K562 (cell line): Measurements from ENCODE around the gene ASB13. TPM values are rescaled to one million over a fixed set of nuclear protein-coding genes. Genes with fewer than 3 reads are reported as not detected.

Source experiments
- ATAC-seq: fragments of 200-7000 bp; cut with Tn5 transposase; 3 replicates; pipeline ENCODE4 v1.9.1; 2020; ENCODE audit warnings: moderate library complexity
- BruUV-seq: library from RNA; stranded (reverse); fragments of 400-500 nt; replicated peaks from 2 replicates; lab custom pipeline; 2021; lab: Mats Ljungman, UMichigan
- CTCF ChIA-PET: fragments of 300-600 bp; formaldehyde crosslinking; extraction: SDS; loops from one replicate; lab custom pipeline; 2021; ENCODE audit warnings: low intra/inter-chr PET ratio; lab: Yijun Ruan, JAX
- POLR2A ChIA-PET: fragments of 300-600, 350-650 bp; sonication (Branson Sonifier 250); formaldehyde crosslinking; extraction: SDS; loops from one replicate; lab custom pipeline; 2021; ENCODE audit warnings: antibody characterized with exemption, inconsistent platforms; lab: Yijun Ruan, JAX
- DNase-seq, 4 experiments: peaks; one replicate each; pipeline versions ENCODE4 v3.0.0 to v3.0.0-alpha.2; 2011 to 2018; ENCODE audit warnings: low spot score in 3 of 4, mixed read lengths in 3 of 4; ENCODE audit errors: extremely low read depth in 1 of 4
- FAIRE-seq: peaks from 2 replicates; lab custom pipeline; 2011; peaks lifted over from hg19 to GRCh38; lab: Jason Lieb, UNC
- H2AFZ ChIP-seq: 2 replicates; pipeline ENCODE4 v1.6.0; 2011; ENCODE audit warnings: low read depth, low read length, control low read depth, inconsistent platforms
- H3K27ac ChIP-seq: fragments of 200-600 bp; 3 replicates; pipeline ENCODE4 v1.8.0; 2011; ENCODE audit warnings: low read depth, mild to moderate bottlenecking, control low read depth, inconsistent platforms, low read length, moderate library complexity, mixed read lengths; ENCODE audit errors: extremely low read depth
- H3K27me3 ChIP-seq, 2 experiments: fragments of 300-600 bp in 1 of 2; 2 replicates in 1 of 2; 3 replicates in 1 of 2; pipeline versions ENCODE4 v1.6.0 to v1.8.0; 2011; ENCODE audit warnings: inconsistent platforms in 2 of 2, low read length in 2 of 2, mild to moderate bottlenecking in 1 of 2, mixed read lengths in 1 of 2, moderate library complexity in 1 of 2; ENCODE audit not compliant: control insufficient read depth in 2 of 2, insufficient read depth in 2 of 2
- H3K36me3 ChIP-seq: fragments of 300-600 bp; 3 replicates; pipeline ENCODE4 v1.8.0; 2011; ENCODE audit warnings: mild to moderate bottlenecking, low read length, inconsistent platforms; ENCODE audit not compliant: control insufficient read depth, insufficient read depth
- H3K4me1 ChIP-seq, 2 experiments: fragments of 200-600 bp in 1 of 2; replicated peaks in 1 of 2; 2 replicates in 1 of 2; 3 replicates in 1 of 2; pipeline versions ENCODE4 v1.5.1 to v1.8.0; 2011; ENCODE audit warnings: inconsistent platforms in 2 of 2, low read length in 2 of 2, mild to moderate bottlenecking in 1 of 2, mixed read lengths in 1 of 2, moderate library complexity in 1 of 2; ENCODE audit not compliant: control insufficient read depth in 2 of 2, insufficient read depth in 2 of 2
- H3K4me2 ChIP-seq: 2 replicates; pipeline ENCODE4 v1.6.1; 2011; ENCODE audit warnings: low read length, control low read depth, inconsistent platforms, mixed read lengths; ENCODE audit not compliant: insufficient read depth
- H3K4me3 ChIP-seq: fragments of 200-600 bp; sonication (generic), shearing (Covaris generic); 2 replicates; pipeline ENCODE4 v1.5.1; 2016; ENCODE audit warnings: control low read depth, inconsistent platforms
- H3K79me2 ChIP-seq: fragments of 200-600 bp; 3 replicates; pipeline ENCODE4 v1.8.0; 2011; ENCODE audit warnings: low read length, inconsistent platforms; ENCODE audit not compliant: control insufficient read depth, insufficient read depth
- H3K9ac ChIP-seq, 2 experiments: 2 replicates each; pipeline versions ENCODE4 v1.6.0 to v1.6.1; 2011; ENCODE audit warnings: low read depth in 2 of 2, low read length in 2 of 2, control low read depth in 1 of 2, inconsistent platforms in 1 of 2, mild to moderate bottlenecking in 1 of 2, mixed read lengths in 1 of 2; ENCODE audit not compliant: insufficient read depth in 1 of 2
- H3K9me1 ChIP-seq: one replicate; pipeline ENCODE4 v1.6.0; 2011; ENCODE audit warnings: inconsistent platforms, mild to moderate bottlenecking, low read length, moderate library complexity; ENCODE audit not compliant: control insufficient read depth, insufficient read depth
- H3K9me3 ChIP-seq: replicated peaks from 2 replicates; pipeline ENCODE4 v1.5.1; 2011; ENCODE audit warnings: low read depth, low read length, inconsistent platforms; ENCODE audit not compliant: control insufficient read depth, insufficient read depth
- H4K20me1 ChIP-seq: replicated peaks from 2 replicates; pipeline ENCODE4 v1.6.1; 2011; ENCODE audit warnings: low read length, inconsistent platforms, mixed read lengths; ENCODE audit not compliant: control insufficient read depth, insufficient read depth
- CBX8 ChIP-seq: fragments of 200-600 bp; sonication (generic); IDR thresholded peaks from 2 replicates; pipeline ENCODE4 v1.6.1; 2012; ENCODE audit warnings: borderline replicate concordance, mixed run types, low read depth, mild to moderate bottlenecking, moderate library complexity, mixed read lengths, low read length, control low read depth, inconsistent platforms; ENCODE audit not compliant: poor library complexity, severe bottlenecking; ENCODE audit errors: extremely low read depth
- CHD1 ChIP-seq: fragments of 200-600 bp; sonication (generic); IDR thresholded peaks from one replicate; pipeline ENCODE4 v1.6.1; 2012; ENCODE audit warnings: mild to moderate bottlenecking, moderate library complexity, low read length, inconsistent platforms
- FIP1L1 ChIP-seq: fragments of 200-400 bp; formaldehyde crosslinking; IDR thresholded peaks from 2 replicates; pipeline ENCODE4 v1.6.1; 2018; ENCODE audit warnings: mild to moderate bottlenecking, low read depth, low read length; ENCODE audit not compliant: poor library complexity, severe bottlenecking
- SMC3 ChIP-seq: conservative IDR thresholded peaks from 2 replicates; pipeline ENCODE4 v1.6.1; 2011; ENCODE audit warnings: low read depth, low read length, improper control_type of control experiment; ENCODE audit not compliant: insufficient read depth
- ZNF75A ChIP-seq: fragments of 450-650 bp; formaldehyde crosslinking; IDR thresholded peaks from 2 replicates; pipeline ENCODE4 v1.4.0; 2020; ENCODE audit warnings: mild to moderate bottlenecking
- WGBS: fragments of 100-300 bp; shearing (Covaris generic); methylation state at CpG from one replicate; pipeline ENCODE4 v1.1.6; 2016; ENCODE audit warnings: low coverage, mixed read lengths; ENCODE audit not compliant: insufficient coverage; ENCODE audit errors: missing lambda C conversion rate; 5-methylcytosine and 5-hydroxymethylcytosine counted together
- in situ Hi-C: fragments of 300-500 bp; cut with MboI; formaldehyde crosslinking; loops from 4 replicates; pipeline ENCODE4 v1.15.0; 2018; ENCODE audit warnings: inconsistent platforms, mixed read lengths
- intact Hi-C: fragments of 100-400 bp; cut with micrococcal nuclease; formaldehyde crosslinking; loops from 2 replicates; pipeline ENCODE4 v1.14.2; 2022
- polyA plus RNA-seq, 8 experiments: library from polyadenylated mRNA; depleted of rRNA in 4 of 8; stranded (reverse) in 5 of 8; unstranded in 3 of 8; fragments of >200 nt; fragmentation: Nextera tagmentation in 2 of 8; fragmentation: Illumina TruSeq in 1 of 8; extraction: Ambion mirVana in 2 of 8; extraction: Trizol in 1 of 8; gene quantifications; 2 replicates each; pipeline versions ENCODE4 v1.2.1 to v1.2.3, GENCODE V29; 2011 to 2014; ENCODE audit warnings: inconsistent platforms in 1 of 8, missing spikeins in 1 of 8
- total RNA-seq, 7 experiments: library from RNA; depleted of rRNA in 6 of 7; stranded (reverse); fragments of >200 nt in 6 of 7; fragmentation: Illumina TruSeq in 2 of 7; extraction: Trizol in 2 of 7; gene quantifications; 2 replicates each; pipeline versions ENCODE4 v1.2.1 to v1.2.3, GENCODE V29; 2011 to 2021; ENCODE audit warnings: low replicate concordance in 1 of 7
- TF ChIP-seq, protein P1 (sequence below): sonication (generic); formaldehyde crosslinking; IDR thresholded peaks from 2 replicates; pipeline ENCODE4 v1.5.0; 2020; ENCODE audit warnings: missing genetic modification reagents
- TF ChIP-seq, protein P2 (sequence below), 3 experiments: IDR thresholded peaks in 2 of 3; conservative IDR thresholded peaks in 1 of 3; 2 replicates each; pipeline ENCODE4 v1.5.1; 2011 to 2012; ENCODE audit warnings: low read length in 3 of 3, mild to moderate bottlenecking in 3 of 3, control low read depth in 2 of 3, improper control_type of control experiment in 1 of 3, inconsistent platforms in 1 of 3, low read depth in 1 of 3, mixed read lengths in 1 of 3, moderate library complexity in 1 of 3; ENCODE audit not compliant: insufficient read depth in 2 of 3

The ASB13 gene
- total and polyA plus RNA-seq, 9 of the 15 experiments (the other 6 are each of a cell fraction or from before 2014, with no cell fraction given) = 5.2 to 28.8 (median 16.9) TPM

DNA sequence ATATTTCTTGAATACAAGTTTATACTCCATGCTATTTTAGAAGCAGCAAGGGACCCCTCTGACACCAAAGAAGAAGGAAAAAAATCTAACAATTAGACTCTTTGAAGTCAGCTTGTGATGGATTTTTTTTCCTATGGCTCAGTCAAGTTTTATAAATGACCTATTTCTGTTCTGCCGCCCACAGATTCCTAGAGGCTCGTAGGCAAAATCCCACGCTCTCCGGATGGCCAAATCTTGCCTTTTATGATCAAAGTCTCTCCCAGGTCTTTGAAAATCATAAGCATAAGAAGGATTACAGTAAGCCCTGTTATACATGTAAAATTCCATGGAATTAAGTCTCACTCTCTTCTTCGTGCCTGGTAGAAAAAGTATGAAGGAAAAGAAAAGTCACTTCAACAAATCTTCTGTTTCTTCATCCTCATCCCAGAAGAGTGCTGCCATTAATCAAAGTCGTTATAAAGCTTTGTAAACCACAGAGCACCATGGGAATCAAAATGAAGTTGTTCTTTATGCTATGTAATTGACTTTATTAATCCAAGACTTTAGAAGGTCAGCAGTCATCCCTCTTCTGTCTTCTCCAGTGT is 33.1 kb downstream of the ASB13 start:
- FAIRE-seq (no peak), ATAC-seq (no peak), DNase-seq (no peak)
- ChIA-PET POLR2A (no interaction called here), CTCF (no interaction called here)
- WGBS = 19% methylated on average over 6 of the region's 6 CpGs
- Histone ChIP-seq H2AFZ (no peak overlapping the region), H3K4me1 (no peaks in the 10 kb centered on the region), H3K27ac (no peak overlapping the region), H4K20me1 (no peaks in the 10 kb centered on the region), H3K27me3 (peaks cover 13 to 39% of the 10 kb centered on the region in 2 experiments), H3K4me3 (no peak overlapping the region), H3K36me3 (no peaks in the 10 kb centered on the region), H3K9ac (no peak overlapping the region), H3K4me2 (no peak overlapping the region), H3K9me1 (no peaks in the 10 kb centered on the region), H3K79me2 (no peaks in the 10 kb centered on the region), H3K9me3 (no peaks in the 10 kb centered on the region)
- TF ChIP-seq, protein P1, sequence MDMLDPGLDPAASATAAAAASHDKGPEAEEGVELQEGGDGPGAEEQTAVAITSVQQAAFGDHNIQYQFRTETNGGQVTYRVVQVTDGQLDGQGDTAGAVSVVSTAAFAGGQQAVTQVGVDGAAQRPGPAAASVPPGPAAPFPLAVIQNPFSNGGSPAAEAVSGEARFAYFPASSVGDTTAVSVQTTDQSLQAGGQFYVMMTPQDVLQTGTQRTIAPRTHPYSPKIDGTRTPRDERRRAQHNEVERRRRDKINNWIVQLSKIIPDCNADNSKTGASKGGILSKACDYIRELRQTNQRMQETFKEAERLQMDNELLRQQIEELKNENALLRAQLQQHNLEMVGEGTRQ (CRISPR knock-in tag) = no peak
- no peak for TF ChIP-seq SMC3
- TF ChIP-seq ZNF75A = no peak
- no peak for TF ChIP-seq FIP1L1
- no peak for TF ChIP-seq CHD1
- TF ChIP-seq CBX8 = peak; percentile 83
- TF ChIP-seq, protein P2, sequence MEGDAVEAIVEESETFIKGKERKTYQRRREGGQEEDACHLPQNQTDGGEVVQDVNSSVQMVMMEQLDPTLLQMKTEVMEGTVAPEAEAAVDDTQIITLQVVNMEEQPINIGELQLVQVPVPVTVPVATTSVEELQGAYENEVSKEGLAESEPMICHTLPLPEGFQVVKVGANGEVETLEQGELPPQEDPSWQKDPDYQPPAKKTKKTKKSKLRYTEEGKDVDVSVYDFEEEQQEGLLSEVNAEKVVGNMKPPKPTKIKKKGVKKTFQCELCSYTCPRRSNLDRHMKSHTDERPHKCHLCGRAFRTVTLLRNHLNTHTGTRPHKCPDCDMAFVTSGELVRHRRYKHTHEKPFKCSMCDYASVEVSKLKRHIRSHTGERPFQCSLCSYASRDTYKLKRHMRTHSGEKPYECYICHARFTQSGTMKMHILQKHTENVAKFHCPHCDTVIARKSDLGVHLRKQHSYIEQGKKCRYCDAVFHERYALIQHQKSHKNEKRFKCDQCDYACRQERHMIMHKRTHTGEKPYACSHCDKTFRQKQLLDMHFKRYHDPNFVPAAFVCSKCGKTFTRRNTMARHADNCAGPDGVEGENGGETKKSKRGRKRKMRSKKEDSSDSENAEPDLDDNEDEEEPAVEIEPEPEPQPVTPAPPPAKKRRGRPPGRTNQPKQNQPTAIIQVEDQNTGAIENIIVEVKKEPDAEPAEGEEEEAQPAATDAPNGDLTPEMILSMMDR (IDR thresholded peaks at IDR 0.05 in 2 of 3, conservative IDR thresholded peaks at IDR 0.05 in 1 of 3; ENCODE audit: insufficient read depth in 2 of 3, low read depth in 1 of 3, low read length in 3 of 3) = no peak
- intact Hi-C loops (loop anchor here (10.0 kb wide), 1 partner anchor 102 kb away; no protein-coding TSS in a partner anchor), in situ Hi-C loops (no loop called here)
- BruUV-seq = no TSS peak
